NT2/D1 (cell line): ENCODE results near the gene MAP2K5.

Experiments
- DNase-seq: peaks from one replicate; pipeline ENCODE4 v3.0.0-alpha.2; 2011; ENCODE audit warnings: low read depth, low spot score
- H3K27me3 ChIP-seq: 2 replicates; pipeline ENCODE4 v1.6.0; 2011; ENCODE audit warnings: mild to moderate bottlenecking; ENCODE audit not compliant: insufficient read length, insufficient read depth
- H3K36me3 ChIP-seq: 2 replicates; pipeline ENCODE4 v1.6.1; 2011; ENCODE audit warnings: mild to moderate bottlenecking, low read length, mixed read lengths; ENCODE audit not compliant: insufficient read depth, insufficient read length
- H3K4me1 ChIP-seq: 2 replicates; pipeline ENCODE4 v1.5.1; 2011; ENCODE audit not compliant: insufficient read depth, insufficient read length
- H3K4me3 ChIP-seq: 2 replicates; pipeline ENCODE4 v1.5.1; 2011; ENCODE audit warnings: low read depth; ENCODE audit not compliant: insufficient read length
- H3K9ac ChIP-seq: 2 replicates; pipeline ENCODE4 v1.6.0; 2011; ENCODE audit warnings: low read depth; ENCODE audit not compliant: insufficient read length
- H3K9me3 ChIP-seq: 2 replicates; pipeline ENCODE4 v1.5.1; 2011; ENCODE audit warnings: mild to moderate bottlenecking, low read length; ENCODE audit not compliant: insufficient read depth
- SUZ12 ChIP-seq: IDR thresholded peaks from 2 replicates; pipeline ENCODE4 v1.6.1; 2011; ENCODE audit not compliant: insufficient read length, insufficient read depth; ENCODE audit errors: extremely low read depth
- YY1 ChIP-seq: IDR thresholded peaks from 2 replicates; pipeline ENCODE4 v1.6.1; 2011; ENCODE audit not compliant: insufficient read length, insufficient read depth
- ZNF274 ChIP-seq: IDR thresholded peaks from 2 replicates; pipeline ENCODE4 v1.6.1; 2011; ENCODE audit warnings: mild to moderate bottlenecking, low read depth, low read length

Gene MAP2K5

GRCh38 chr15:67833710-67834511 is 291.4 kb downstream of the MAP2K5 start:
- Histone ChIP-seq H3K9ac (peak overlapping the region; percentile 34), H3K9me3 (peaks cover 5% of the 10 kb centered on the region; the same call in 1 of the 2 replicates), H3K4me1 (peaks cover 14% of the 10 kb centered on the region), H3K27me3 (peaks cover 92% of the 10 kb centered on the region), H3K36me3 (no peaks in the 10 kb centered on the region), H3K4me3 (peak overlapping the region; percentile 29)
- no peak for TF ChIP-seq ZNF274
- no peak for TF ChIP-seq YY1
- TF ChIP-seq SUZ12 = no peak
- no peak for DNase-seq

- H3K9me3 ChIP-seq = peaks cover 5% of the 10 kb centered on the region; the same call in 1 of the 2 replicates
- H3K4me1 ChIP-seq = peaks cover 12% of the 10 kb centered on the region
- H3K9ac ChIP-seq = peak overlapping the region; percentile 58
- H3K36me3 ChIP-seq = no peaks in the 10 kb centered on the region
- no peak for TF ChIP-seq ZNF274
- TF ChIP-seq SUZ12 = peak; percentile 42
- H3K27me3 ChIP-seq = peaks cover 84% of the 10 kb centered on the region
- no peak for DNase-seq
- peak overlapping the region; percentile 37 for H3K4me3 ChIP-seq
Observed at GRCh38 chr15:67834581-67835296, 292.2 kb downstream of the MAP2K5 start.

GRCh38 chr15:67835297-67836133 is 293.0 kb downstream of the MAP2K5 start:
- peaks cover 10% of the 10 kb centered on the region for H3K4me1 ChIP-seq
- peak overlapping the region; percentile 37 for H3K4me3 ChIP-seq
- H3K9ac ChIP-seq = peak overlapping the region; percentile 58
- peaks cover 76% of the 10 kb centered on the region for H3K27me3 ChIP-seq
- no peaks in the 10 kb centered on the region for H3K36me3 ChIP-seq
- peaks cover 2% of the 10 kb centered on the region; the same call in 1 of the 2 replicates for H3K9me3 ChIP-seq
- DNase-seq = no peak
- TF ChIP-seq YY1 (no peak), SUZ12 (peak; percentile 20), ZNF274 (no peak)

GRCh38 chr15:67836134-67836455 is 293.6 kb downstream of the MAP2K5 start:
- Histone ChIP-seq H3K27me3 (peaks cover 70% of the 10 kb centered on the region), H3K36me3 (no peaks in the 10 kb centered on the region), H3K9me3 (no peaks in the 10 kb centered on the region), H3K4me3 (peak overlapping the region; percentile 37), H3K9ac (peak overlapping the region; percentile 15), H3K4me1 (peaks cover 10% of the 10 kb centered on the region)
- no peak for DNase-seq
- TF ChIP-seq SUZ12 (no peak), YY1 (no peak), ZNF274 (no peak)

GRCh38 chr15:67836477-67836876 is 294.0 kb downstream of the MAP2K5 start:
- Histone ChIP-seq H3K27me3 (peaks cover 67% of the 10 kb centered on the region), H3K4me3 (no peak overlapping the region)
- DNase-seq = no peak

GRCh38 chr15:67836955-67837354 is 294.5 kb downstream of the MAP2K5 start:
- DNase-seq = no peak
- Histone ChIP-seq H3K36me3 (no peaks in the 10 kb centered on the region), H3K27me3 (peaks cover 63% of the 10 kb centered on the region), H3K9ac (no peak overlapping the region), H3K4me3 (no peak overlapping the region), H3K4me1 (peaks cover 14% of the 10 kb centered on the region), H3K9me3 (no peaks in the 10 kb centered on the region)
- TF ChIP-seq YY1 (no peak), SUZ12 (no peak), ZNF274 (no peak)

More at GRCh38 chr15:67836477-67836876, 294.0 kb downstream of the MAP2K5 start:
- no peak for TF ChIP-seq SUZ12
- H3K9me3 ChIP-seq = no peaks in the 10 kb centered on the region
- H3K4me1 ChIP-seq = peaks cover 13% of the 10 kb centered on the region
- no peaks in the 10 kb centered on the region for H3K36me3 ChIP-seq
- H3K9ac ChIP-seq = peak overlapping the region; percentile 53
